Activated CD8-positive, alpha-beta memory T cell treated with anti-CD3 and anti-CD28 coated beads for 48 hours (primary cell): Measurements from ENCODE around the gene NLRP6.
"Not testable (repeated sequence)": the region's sequence is repeated elsewhere in the genome, so short reads cannot be mapped to it uniquely, and the experiment has no call there.

ENCODE experiments used
- DNase-seq, 3 experiments: peaks; one replicate each; pipeline ENCODE4 v3.0.0-alpha.2; 2020; ENCODE audit warnings: low read depth in 2 of 3, low spot score in 2 of 3

Gene NLRP6

GRCh38 chr11:278001-278951 lies at the start of gene NLRP6:
TSS of gene NLRP6 (plus strand) at chr11:278407. CDS start at chr11:278570, 163 bp downstream.
- no peak for DNase-seq

DNA sequence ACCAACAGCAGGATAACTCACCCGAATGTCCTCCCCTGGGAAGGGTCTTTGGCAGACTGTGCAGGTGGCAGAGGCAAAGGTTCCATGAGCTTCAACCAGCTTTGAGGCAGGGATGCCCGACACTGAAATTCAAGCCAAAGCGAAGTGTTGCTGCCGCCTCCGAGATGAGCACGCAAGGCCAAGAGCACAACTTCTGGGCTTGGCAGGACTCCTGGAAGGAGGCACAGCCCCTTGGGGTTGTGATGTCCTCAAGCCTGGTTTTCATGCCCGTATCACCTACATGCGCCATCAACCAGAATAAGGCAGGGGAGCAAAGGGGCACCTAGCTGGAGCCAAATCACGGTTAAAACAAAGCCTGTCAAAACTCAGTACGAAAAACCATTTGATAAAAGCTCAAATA lies 47.8 kb upstream of the NLRP6 start:
- DNase-seq: no peak

- DNase-seq: no peak
These were observed 45.2 kb upstream of the NLRP6 start for GRCh38 chr11:232783-233565.

DNA sequence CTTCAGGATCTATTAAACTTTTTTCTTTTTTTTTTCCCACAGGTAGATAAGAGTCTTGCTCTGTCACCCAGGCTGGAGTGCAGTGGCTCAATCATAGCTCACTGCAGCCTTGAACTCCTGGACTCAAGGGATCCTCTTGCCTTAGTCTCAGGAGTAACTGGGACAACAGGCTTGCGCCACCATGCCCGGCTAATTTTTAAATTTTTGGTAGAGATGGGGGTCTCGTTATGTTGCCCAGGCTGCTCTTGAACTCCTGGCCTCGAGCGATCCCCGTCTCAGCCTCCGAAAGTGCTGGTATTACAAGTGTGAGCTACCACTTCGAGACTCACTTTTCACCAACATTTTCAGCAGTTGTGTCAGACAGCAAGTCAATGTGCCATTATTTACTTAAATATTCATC lies 43.0 kb upstream of the NLRP6 start:
- DNase-seq: no peak

- DNase-seq: peak in 1 of 3 experiments; percentile 43
These were observed 42.6 kb upstream of the NLRP6 start for GRCh38 chr11:235609-235996.

GRCh38 chr11:235997-236773 lies 42.0 kb upstream of the NLRP6 start, which contains the start of gene SIRT3:
TSS of gene SIRT3 (minus strand) at chr11:236342. CDS start at chr11:236328, 14 bp downstream.
- peak; percentile 48 to 60 (median 54) for DNase-seq

DNA sequence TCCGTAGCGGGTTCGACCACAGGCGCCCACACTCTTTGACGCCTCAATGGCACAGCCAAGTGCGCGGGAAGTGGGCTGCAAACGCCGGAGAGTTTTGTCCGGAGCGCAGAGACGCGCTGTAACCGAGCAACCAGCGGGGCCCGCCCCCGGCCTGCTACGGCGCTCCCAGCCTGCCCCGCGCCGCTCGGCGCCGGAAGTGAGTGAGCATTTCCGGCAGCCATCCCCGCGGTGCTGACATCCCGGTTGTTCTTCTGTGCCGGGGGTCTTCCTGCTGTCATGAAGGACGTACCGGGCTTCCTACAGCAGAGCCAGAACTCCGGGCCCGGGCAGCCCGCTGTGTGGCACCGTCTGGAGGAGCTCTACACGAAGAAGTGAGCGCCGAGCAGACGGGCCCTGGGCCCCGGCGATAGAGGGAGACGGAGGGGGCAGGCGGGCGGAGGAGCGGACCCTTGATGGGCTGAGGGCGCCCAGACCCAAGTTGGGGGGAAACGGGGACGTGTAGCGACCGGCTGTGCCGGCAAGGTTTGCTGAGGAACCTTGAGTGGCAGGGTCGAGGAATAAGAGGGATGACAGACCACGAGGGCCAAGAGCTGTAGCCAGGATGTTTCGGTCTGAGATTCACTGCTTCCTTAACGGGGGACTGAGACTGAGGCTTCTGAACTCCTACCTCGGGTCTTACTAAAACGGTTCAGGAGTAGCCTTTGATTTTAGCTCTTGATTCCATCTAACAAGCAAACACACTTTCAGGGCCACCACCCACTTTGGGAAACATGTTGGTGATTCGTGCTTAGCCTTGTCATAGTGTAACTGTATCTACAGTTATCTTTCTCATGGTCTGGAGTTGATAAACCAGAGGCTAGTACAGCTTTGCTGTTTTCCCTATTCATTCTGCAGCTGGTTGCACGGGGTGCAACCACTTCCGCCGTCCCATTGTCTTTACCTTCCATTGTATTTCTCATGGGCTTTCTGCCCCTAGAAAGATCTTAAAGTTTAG lies 41.1 kb upstream of the NLRP6 start, which contains the start of gene PSMD13:
Gene PSMD13 (plus strand): TSS at position 203 of the 994 bp plus-strand sequence. CDS start 74 bp downstream, at position 277.
- peak; percentile 75 to 82 (median 75) for DNase-seq

GRCh38 chr11:238346-238745 lies 39.9 kb upstream of the NLRP6 start:
- not testable (repeated sequence) for DNase-seq

GRCh38 chr11:240315-240714 lies 37.9 kb upstream of the NLRP6 start:
- DNase-seq: no peak

DNA sequence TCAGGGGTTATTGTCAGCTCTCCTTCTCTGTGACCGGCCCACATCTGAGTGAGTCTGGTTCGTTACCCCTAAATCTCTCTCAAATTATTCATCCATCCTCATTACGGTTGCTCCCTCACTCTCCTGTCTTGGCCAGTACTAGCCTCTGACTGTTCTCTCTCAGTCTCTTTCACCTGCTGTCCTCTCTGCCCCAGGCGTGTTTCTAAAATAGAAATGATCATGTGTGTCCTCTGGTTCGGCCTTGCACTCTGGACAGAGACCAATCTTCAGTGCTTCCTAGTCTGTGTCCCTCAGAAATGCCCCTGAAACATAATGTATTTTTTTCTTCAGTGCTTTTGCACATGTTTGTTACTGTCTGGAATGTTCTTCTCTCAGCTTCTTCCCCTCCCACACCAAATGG lies 36.6 kb upstream of the NLRP6 start:
- DNase-seq: no peak

- DNase-seq: no peak
These were observed 33.8 kb upstream of the NLRP6 start for GRCh38 chr11:244376-244775.

DNA sequence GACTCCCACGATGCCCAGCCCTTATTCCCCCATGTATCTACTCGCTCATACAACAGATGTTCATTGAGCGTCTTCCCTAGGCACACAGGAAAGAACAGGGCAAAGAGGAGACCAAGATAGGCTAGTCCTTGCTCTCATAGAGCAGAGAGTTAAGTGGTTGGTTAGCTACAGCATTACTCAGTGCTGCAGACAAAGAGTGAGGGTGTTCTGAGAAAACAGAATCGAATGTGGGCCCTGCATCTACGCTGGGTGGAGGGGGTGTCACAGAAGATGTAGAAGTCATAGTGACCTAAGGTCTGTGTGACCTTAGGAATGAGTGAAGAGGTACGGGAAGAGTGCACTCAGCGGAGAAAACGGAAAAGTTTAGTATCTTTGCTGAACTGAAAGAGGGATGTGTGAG lies 29.1 kb upstream of the NLRP6 start:
- no peak for DNase-seq

DNA sequence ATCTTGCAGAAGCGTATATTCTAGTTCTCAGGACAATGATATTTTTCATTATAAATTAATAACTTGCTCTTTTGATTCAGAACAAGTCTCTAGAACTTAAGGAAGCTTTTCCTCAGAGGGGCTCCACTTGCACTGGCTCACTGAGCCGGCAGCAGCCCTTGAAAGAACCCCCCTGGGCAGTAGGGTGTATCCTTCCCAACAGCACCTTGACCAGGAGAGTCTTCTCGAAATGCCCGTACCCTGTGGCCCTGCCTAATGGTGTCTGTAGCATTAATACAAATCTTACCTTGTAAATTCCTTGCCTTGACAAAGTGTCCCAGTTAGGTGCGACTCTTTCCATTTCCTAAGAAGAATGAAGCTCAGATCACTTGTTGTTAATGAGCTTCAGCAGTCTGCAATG lies 27.9 kb upstream of the NLRP6 start:
- DNase-seq: no peak

DNA sequence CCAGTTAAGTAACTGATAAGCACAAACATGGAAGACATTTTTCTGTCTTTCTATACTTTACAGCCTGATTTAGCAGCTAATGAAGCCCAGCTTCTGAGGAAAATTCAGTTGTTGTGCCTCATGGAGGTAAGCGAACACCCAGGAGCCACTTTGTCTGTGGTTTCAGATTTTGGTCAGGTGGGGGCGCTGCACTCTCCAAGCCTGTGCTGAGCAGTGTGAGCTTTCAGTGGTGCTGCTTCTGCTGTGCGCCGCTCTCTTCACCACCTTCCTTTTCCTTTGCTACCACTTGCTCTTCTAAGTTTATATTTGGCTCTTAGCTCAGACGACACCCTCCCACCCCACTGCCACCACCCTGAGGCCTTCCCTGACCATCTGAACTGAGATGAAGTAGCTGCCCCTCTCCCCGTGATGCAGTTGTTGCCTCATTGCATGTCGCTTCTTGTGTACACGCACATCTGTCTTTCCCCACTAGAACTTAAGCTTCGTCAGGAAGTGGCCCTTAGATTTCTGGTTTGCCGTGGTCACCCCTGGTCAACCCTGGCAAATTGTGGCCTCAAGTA lies 27.4 kb upstream of the NLRP6 start:
- peak in 1 of 3 experiments; percentile 65 for DNase-seq

GRCh38 chr11:251550-251949 lies 26.7 kb upstream of the NLRP6 start:
- DNase-seq: no peak

GRCh38 chr11:252666-253065 lies 25.5 kb upstream of the NLRP6 start:
- DNase-seq: no peak

- no peak for DNase-seq
These were observed 24.9 kb upstream of the NLRP6 start for GRCh38 chr11:253160-253885.

DNA sequence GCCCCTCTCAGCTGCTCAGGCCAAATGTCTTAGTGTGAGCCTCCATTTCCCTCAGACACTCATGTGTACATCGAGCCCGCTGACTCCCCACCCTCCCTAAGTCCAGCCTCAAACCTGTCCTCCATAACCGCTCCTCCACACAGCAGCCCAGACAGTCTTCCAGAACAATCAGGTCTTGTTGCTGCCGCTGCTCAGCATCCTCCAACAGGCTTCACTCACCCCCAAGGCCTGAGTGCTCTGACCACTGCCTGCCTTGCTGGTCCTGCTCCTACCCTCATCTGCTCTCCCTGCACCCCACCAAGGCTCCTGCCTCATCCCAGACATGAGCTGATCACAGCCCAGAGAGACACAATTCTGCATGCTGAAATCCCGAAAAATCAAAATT lies 24.3 kb upstream of the NLRP6 start:
- no peak for DNase-seq

- no peak for DNase-seq
These were observed 23.0 kb upstream of the NLRP6 start for GRCh38 chr11:255176-255575.
